Glomerular endothelial cell (primary cell): ENCODE results near the gene EPB41L2. TPM values are rescaled to one million over a fixed set of nuclear protein-coding genes. Genes with fewer than 3 reads are reported as not detected.
"Not testable (repeated sequence)": the region's sequence is repeated elsewhere in the genome, so short reads cannot be mapped to it uniquely, and the experiment has no call there.

ENCODE experiments used
- DNase-seq: peaks from one replicate; pipeline ENCODE4 v3.0.0-alpha.2; 2011; ENCODE audit warnings: low read depth, low spot score; ENCODE audit errors: extremely low read depth
- total RNA-seq: library from RNA; depleted of rRNA; stranded (reverse); fragments of >200 nt; gene quantifications from 2 replicates; pipeline ENCODE4 v1.2.3, GENCODE V29; 2015

The EPB41L2 gene
- total RNA-seq, result 56.6 and 91.5 TPM in 2 replicates

DNA sequence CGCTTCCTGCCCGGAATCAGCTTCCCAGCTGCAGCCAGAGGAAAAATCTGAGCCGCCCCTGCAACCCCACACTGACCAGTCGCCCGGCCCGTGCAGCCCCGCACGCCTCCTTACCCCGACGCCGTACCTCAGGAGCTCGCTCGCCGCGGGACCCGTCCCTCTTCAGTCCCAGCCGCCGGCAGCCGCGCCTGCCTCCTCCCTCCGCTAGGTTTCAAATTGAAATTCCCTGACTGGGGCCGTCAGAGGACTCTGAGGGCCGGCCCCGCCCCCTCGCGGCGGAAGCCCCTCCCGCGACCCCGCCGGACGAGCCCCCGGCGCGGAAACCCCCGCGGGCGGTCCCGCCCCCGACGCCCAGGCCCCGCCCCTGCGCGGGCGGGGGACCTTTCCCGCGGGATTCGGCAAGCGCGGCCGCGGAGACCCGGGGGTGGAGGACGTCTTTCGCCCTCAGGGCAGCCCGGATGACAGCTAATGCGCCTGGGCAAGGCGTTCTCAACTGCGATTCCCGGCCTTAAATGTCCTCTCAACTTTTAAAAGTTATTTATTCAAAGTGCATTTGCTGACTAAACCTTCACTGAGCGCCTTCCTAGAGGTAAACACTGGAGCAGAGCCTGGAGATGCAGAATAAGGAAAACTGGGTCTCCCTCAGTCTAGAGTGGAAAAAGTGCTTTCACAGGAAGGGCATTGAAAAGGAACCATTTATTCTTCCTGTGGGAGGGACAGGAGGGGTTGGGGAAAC lies at the start of gene EPB41L2:
Gene EPB41L2 (minus strand): TSS at position 218 of the 736 bp plus-strand sequence. CDS start 106,760 bp downstream, outside the sequence.
- peak; percentile 42 for DNase-seq

GRCh38 chr6:131112249-131112648 lies 49.2 kb upstream of the EPB41L2 start:
- DNase-seq, result no peak

DNA sequence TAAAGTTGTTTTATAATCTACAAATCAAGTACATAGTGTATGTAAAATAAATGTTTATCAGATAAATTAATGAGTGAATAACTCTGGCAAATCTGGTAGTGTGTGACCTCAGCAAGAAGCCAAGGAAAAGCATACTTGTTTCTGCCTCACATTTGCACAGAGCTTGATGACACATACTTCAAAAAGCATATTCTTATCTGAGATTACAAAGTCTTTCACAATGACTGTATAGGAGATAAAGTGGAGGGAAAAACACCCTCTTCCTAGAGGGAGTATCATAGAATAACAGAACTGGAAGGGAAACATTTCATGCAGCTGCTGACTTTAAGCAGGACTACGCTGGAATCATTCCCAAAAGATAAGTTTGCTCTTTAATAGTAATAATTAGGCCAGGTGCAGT lies 44.1 kb upstream of the EPB41L2 start:
- peak; percentile 33 for DNase-seq

DNA sequence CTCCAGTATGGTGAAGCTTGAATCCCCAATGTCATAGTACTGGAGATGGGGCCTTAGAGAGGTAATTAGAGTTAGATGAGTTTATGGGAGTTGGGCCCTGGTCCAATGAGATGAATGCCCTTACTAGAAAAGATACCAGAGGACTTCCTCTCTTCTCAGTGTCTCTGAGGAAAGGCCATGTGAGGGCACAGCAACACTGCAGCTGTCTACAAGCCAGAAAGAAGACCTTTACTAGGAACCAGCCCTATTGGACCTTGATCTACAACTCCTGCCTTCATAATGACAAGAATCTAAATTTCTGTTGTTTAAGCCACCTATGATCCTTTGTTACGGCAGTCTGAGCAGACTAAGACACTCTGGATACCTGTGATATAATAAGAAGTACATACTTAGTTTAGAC lies 40.9 kb upstream of the EPB41L2 start:
- no peak for DNase-seq

GRCh38 chr6:131103296-131103695 lies 40.3 kb upstream of the EPB41L2 start:
- no peak for DNase-seq

DNA sequence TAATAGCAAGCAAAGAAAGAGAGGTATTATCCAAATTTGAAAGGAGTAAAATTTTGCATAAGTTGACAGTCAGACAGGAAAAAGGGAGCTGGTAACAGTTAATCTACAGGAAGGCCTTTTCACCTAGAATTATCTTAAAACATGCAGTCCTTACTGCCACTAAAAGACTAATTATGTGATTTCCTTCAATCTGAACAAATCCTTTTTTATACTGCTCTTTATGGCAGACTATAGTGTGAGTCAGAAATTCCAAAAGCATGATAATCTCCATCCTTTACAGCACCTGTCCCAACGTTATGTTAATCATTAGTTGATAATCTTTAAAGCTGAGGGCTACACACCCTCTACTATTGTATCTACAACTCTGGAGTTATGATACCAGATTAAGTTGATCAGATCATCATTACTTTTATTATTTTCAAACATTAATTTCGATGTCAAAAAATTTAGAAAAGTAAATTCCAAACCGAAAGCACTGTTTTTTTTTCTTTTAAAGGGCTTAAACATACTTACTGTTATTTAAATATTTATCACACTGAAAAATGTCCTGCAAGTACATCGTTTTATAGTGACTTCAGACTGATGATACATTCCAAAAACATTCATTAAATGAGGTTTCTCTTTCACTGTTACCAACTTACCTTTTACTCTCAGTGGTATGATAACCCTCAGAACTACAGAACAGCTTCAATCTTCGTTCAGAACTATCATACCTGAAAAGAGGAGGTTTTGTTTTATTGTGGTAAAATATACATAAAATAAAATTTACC lies 39.1 kb upstream of the EPB41L2 start:
- DNase-seq, result no peak

DNA sequence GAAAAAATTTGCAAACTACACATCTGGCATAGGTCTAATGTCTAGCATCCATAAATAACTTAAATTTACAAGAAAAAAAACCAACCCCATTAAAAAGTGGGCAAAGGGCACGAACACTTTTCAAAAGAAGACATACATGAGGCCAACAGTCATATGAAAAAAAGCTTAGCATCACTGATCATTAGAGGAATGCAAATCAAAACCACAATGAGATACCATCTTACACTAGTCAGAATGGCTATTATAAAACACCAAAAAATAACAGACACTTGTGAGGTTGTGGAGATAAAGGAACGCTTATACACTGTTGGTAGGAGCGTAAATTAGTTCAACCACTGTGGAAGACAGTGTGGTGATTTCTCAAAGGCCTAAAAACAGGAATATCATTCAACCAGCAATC lies 33.7 kb upstream of the EPB41L2 start:
- no peak for DNase-seq

GRCh38 chr6:131093334-131093733 lies 30.3 kb upstream of the EPB41L2 start:
- DNase-seq, result no peak

- DNase-seq, result not testable (repeated sequence)
Observed at GRCh38 chr6:131091944-131092343, 28.9 kb upstream of the EPB41L2 start.

GRCh38 chr6:131090339-131090738 lies 27.3 kb upstream of the EPB41L2 start:
- DNase-seq, result not testable (repeated sequence)

DNA sequence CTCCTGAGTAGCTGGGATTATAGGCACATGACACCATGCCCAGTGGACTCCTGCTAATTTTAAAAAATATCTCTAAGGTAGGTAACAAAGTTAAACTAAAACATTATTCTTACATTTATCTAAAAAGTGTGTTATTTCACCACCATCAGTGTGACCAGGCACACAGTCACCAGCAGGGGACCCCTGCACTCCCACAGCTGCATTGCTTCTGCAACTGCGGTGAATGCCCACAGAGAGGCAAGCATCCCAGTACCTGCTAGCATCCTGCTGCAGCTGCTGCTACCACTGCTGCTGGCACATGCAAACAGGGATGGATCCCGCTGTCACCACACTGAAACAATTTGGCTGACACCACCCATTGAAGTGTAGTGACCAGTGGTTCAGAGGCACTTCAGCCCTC lies 21.9 kb upstream of the EPB41L2 start:
- DNase-seq, result no peak

DNA sequence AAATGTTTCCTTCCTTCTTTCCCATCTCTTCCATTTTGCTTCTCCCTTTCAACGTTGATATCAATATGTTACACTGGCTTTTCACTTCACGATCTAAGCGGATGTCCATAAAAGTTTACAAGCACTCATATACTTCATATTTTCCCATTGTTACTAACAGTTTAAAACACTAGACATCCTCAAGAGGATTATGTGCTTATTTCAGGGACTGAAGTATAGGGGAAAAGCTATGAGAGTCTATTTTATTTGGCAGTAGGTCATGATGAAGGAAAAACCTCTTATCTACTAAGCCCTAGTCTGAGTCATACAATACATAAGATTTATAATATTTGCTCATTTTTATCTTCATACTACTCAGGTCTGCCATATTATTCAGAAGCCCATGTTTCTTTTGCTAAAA lies 20.6 kb upstream of the EPB41L2 start:
- no peak for DNase-seq

- no peak for DNase-seq
Observed at GRCh38 chr6:131082335-131082734, 19.3 kb upstream of the EPB41L2 start.

DNA sequence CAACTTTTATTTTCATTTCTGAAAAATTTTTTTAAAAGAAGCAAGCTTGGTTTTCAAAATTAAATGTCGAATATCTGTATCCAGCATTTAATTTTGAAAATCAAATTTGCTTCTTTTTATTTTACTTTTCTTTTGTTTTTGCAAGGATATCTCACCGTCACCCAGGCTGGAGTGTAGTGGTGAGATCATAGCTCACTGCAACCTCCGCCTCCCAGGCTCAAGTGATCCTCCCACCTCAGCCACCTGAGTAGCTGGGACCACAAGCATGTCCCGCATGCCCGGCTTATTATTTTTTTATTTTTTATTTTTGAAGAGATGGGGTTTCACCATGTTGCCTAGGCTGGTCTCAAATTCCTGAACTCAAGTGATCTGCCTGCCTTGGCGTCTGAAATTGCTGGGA lies 17.0 kb upstream of the EPB41L2 start:
- no peak for DNase-seq

DNA sequence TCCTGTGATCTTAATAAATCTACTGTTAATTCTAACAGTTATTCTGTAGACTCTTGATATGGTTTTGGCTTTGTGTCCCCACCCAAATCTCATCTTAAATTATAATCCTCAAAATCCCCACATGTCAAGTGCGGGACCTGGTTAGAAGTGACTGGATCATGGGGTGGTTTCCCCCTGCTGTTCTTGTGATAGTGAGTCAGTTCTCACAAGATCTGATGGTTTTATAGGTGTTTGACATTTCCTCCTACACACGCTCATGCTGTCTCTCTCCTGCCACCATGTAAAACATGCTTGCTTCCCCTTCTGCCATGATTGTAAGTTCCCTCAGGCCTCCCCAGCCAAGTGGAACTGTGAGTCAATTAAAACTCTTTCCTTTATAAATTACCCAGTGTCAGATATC lies 10.5 kb upstream of the EPB41L2 start:
- DNase-seq, result no peak

- no peak for DNase-seq
Observed at GRCh38 chr6:131070061-131070460, 7.0 kb upstream of the EPB41L2 start.

DNA sequence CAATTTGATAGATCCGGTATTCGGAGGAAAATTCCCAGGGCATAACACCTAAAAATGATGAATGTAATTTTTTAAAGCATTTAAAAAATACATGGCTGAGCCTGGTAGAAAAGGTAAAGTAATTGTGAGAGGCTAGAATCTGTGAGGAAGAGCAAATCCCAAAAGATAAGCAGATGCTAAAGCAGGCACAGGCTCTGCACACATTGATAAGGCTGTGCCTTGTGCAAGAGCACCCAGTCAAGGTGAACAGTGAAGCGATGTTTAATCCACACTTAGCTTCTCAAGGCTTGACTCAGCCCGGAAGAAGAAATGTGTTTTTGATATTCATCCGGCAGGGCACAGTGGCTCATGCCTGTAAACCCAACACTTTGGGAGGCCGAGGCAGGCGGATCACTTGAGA lies 5.1 kb upstream of the EPB41L2 start:
- no peak for DNase-seq

DNA sequence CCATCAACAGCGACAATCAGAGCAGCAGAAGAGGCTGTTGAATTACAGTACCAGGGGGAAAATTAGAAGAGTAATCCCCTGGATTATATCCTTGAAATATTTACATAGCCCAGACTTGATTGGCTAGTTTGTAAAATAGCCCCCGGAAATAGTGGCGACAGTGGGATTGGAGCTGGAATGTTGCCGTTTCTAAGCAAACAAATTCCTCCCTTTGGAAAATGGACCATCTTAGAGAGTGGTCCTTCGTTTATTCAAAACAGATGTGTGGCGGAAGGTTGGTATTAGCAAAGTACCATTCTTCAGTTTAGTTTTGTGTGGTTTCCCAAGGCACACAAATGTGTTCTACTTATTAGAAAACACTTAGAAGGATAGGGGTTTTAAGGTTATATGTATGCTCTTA lies 4.5 kb upstream of the EPB41L2 start:
- DNase-seq, result no peak

GRCh38 chr6:131065824-131066171 lies 2.8 kb upstream of the EPB41L2 start:
- DNase-seq, result no peak

GRCh38 chr6:131065112-131065823 lies 2.2 kb upstream of the EPB41L2 start:
- DNase-seq, result no peak

- DNase-seq, result no peak
Observed at GRCh38 chr6:131063764-131064272, 773 bp upstream of the EPB41L2 start.
